Measurements from ENCODE around the gene TULP3.

The TULP3 gene

DNA sequence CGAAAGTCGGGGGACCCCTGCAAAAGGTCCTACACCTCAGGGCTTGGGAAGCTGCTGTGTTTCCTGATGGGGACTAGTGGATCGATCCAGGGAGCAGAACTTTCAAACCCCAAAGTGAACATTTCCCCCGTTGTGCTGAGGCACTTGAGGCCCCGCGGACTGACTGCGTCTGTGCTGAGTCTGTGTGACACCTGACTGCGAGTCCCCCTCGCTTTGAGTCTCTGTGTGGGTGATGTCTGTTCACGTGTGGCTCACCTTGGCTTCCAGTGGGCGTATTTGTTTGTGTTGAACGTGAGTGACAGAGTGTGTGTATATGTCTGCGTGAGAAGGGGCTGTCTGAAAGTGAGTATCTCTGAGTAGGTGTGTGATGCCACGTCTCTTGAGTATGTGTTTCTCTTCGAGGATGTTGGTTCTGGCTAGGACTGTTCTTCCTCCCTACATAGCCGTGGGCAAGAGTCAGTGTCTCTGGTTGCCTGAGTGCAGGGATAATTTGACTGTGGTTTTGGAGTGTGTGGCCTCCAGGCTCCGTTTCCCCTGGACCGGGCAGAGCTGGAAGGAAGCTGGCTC is 69.8 kb downstream of the TULP3 start:
- Mint-ChIP-seq H3K27me3 (ENCODE audit: low read depth) (peaks cover 58% of the 10 kb centered on the region), H3K4me1 (ENCODE audit: low read depth) (peaks cover 14% of the 10 kb centered on the region), H3K27ac (no peak overlapping the region), H3K9me3 (no peaks in the 10 kb centered on the region), H3K36me3 (ENCODE audit: low read depth) (peaks cover 3% of the 10 kb centered on the region), H3K4me3 (peak overlapping the region; percentile 71)

DNA sequence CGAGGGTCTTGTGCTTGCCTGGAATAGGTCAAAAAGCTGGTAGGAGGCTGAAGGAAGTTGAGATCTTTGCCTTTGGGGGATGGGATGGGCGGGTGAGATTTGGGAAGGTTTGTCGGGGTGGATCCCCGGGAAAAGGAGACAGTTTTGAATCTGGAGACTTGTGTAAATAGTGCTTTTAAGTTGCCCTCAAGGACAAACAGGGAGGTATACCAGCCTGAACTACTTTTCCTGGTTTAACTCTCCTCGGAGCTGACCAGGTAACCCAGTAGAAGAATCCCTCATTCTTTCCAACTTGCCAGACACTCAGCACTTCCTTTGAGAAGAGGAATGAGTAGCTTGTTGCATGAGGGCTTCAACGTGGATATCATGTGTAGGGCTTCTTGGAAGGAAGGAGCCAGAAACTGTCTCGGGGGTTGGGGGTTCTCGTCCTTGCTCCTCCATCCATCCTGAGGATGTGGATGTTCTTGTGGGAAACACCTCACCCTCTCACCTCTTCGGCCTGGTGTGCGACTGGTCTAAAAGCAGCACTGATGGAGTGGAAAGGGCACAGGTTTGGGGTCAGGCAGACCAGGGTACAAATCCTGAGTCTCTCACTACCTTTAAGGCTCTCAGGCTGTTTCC is 70.4 kb downstream of the TULP3 start:
- peaks cover 14% of the 10 kb centered on the region for H3K4me1 Mint-ChIP-seq (ENCODE audit: low read depth)
- no peak overlapping the region for H3K27ac Mint-ChIP-seq
- peaks cover 3% of the 10 kb centered on the region for H3K36me3 Mint-ChIP-seq (ENCODE audit: low read depth)
- no peaks in the 10 kb centered on the region for H3K9me3 Mint-ChIP-seq
- peaks cover 59% of the 10 kb centered on the region for H3K27me3 Mint-ChIP-seq (ENCODE audit: low read depth)
- peak overlapping the region; percentile 71 for H3K4me3 Mint-ChIP-seq

DNA sequence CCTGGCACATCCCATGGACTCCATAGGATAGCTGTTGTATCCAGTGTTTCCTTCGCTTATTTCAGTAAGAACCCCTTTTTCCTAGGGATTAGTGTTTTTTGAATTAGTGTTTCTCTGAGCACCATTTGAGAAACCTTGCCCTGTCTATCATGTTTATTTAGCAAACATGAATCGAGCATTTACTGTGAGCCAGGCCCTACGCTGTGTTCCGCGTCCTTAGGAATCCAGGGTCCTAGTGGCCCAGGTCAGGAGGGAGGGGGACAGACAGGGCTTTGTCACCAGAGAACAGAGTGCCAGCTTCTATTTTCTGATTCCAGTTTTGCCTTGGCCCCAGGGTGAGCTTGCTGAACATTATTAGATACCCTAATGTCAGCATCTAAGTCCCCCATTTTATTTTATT is 71.0 kb downstream of the TULP3 start:
- Mint-ChIP-seq H3K27ac (no peak overlapping the region), H3K4me3 (no peak overlapping the region), H3K36me3 (ENCODE audit: low read depth) (peaks cover 3% of the 10 kb centered on the region), H3K9me3 (no peaks in the 10 kb centered on the region), H3K27me3 (ENCODE audit: low read depth) (peaks cover 54% of the 10 kb centered on the region), H3K4me1 (ENCODE audit: low read depth) (peaks cover 14% of the 10 kb centered on the region)

DNA sequence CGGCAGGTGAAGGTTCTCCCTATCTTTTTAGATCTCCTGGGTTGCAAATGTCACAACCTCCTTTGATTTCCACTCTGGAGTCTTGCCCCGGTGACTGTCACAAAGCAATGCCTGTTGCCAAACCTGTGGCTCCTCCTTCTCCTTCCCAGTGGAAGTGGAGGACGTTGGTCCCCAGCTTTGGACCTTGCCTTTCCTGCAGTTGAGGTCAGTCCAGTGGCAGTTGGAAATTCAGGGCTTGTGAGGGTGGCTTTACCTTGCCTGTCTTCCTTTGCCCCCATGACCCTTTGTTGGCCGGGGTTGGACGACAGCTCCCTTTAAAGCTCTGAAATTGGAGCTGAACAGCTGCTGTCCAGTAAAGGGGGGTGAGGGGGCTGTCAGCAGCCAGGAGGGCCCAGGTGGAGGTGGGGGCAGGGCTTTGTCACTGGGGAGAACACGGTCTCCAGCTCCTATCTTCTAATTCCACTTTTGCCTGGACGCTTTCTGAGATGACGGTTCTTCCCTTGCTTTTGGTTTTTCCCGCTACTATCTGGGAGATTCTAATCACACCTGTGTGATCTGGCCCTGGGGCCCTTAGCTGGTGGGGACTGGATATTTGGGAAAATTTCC is 72.6 kb downstream of the TULP3 start:
- H3K9me3 Mint-ChIP-seq: no peaks in the 10 kb centered on the region
- peaks cover 3% of the 10 kb centered on the region for H3K36me3 Mint-ChIP-seq (ENCODE audit: low read depth)
- peaks cover 10% of the 10 kb centered on the region for H3K4me1 Mint-ChIP-seq (ENCODE audit: low read depth)
- H3K27ac Mint-ChIP-seq: no peak overlapping the region
- H3K4me3 Mint-ChIP-seq: no peak overlapping the region
- H3K27me3 Mint-ChIP-seq (ENCODE audit: low read depth): peaks cover 40% of the 10 kb centered on the region

DNA sequence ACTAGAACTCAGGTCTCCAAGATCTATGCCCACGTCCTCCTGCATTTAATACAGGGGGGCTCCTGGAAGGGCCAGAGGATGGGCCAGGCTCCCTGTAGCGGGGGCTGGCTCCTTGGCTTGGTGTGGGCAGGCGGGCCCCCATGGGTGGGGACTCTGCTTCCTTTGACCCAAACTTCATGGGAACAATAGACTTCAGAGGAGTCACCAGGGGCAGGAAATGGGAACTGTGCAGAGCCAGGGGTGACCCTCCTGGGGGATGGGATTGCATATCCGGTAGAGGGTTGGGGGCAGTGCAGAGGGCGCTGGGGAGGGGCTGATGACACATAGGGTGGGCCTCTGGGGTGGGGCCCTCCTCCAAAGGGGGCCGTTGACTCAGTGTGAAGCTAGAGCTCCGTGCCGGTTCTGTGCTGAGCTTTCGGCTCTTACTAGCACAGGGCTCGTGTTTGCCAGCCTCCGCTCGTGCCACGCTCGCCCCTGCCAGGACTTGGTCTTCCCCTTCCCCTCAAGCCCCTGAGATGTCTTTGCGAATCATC is 73.1 kb downstream of the TULP3 start:
- Mint-ChIP-seq H3K27me3 (ENCODE audit: low read depth) (peaks cover 36% of the 10 kb centered on the region), H3K27ac (no peak overlapping the region), H3K4me1 (ENCODE audit: low read depth) (peaks cover 8% of the 10 kb centered on the region), H3K9me3 (no peaks in the 10 kb centered on the region), H3K36me3 (ENCODE audit: low read depth) (peaks cover 3% of the 10 kb centered on the region), H3K4me3 (no peak overlapping the region)

GRCh38 chr12:2967651-2968050 is 77.0 kb downstream of the TULP3 start:
- Mint-ChIP-seq H3K27ac (no peak overlapping the region), H3K27me3 (ENCODE audit: low read depth) (peaks cover 14% of the 10 kb centered on the region), H3K9me3 (no peaks in the 10 kb centered on the region), H3K4me1 (ENCODE audit: low read depth) (no peaks in the 10 kb centered on the region), H3K36me3 (ENCODE audit: low read depth) (no peaks in the 10 kb centered on the region), H3K4me3 (no peak overlapping the region)

DNA sequence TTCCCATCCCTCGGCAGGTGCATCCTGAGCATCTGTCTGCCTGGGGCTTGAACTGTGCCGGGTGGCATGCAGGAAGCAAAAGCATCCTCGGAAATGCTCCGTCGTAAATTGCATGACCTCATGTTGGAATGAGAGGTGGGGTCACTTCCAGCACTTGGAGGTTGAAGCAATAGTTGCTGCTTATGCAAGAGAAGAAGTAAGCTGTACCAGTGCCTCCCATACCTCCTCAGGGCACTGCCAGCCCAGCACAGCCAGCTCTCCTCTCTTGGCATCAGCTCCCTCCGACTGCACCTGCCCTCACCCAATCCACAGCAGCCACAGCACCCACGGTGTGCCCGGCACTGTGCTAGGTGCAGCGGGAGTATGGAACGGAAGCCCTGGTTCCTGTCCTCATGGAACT is 80.1 kb downstream of the TULP3 start:
- peaks cover 4% of the 10 kb centered on the region for H3K27me3 Mint-ChIP-seq (ENCODE audit: low read depth)
- H3K27ac Mint-ChIP-seq: no peak overlapping the region
- H3K4me1 Mint-ChIP-seq (ENCODE audit: low read depth): no peaks in the 10 kb centered on the region
- no peaks in the 10 kb centered on the region for H3K36me3 Mint-ChIP-seq (ENCODE audit: low read depth)
- no peak overlapping the region for H3K4me3 Mint-ChIP-seq
- no peaks in the 10 kb centered on the region for H3K9me3 Mint-ChIP-seq

GRCh38 chr12:2973566-2973965 is 82.9 kb downstream of the TULP3 start:
- Mint-ChIP-seq H3K27me3 (ENCODE audit: low read depth) (no peaks in the 10 kb centered on the region), H3K9me3 (no peaks in the 10 kb centered on the region), H3K4me1 (ENCODE audit: low read depth) (no peaks in the 10 kb centered on the region), H3K4me3 (no peak overlapping the region), H3K36me3 (ENCODE audit: low read depth) (no peaks in the 10 kb centered on the region), H3K27ac (no peak overlapping the region)

GRCh38 chr12:2974560-2974971 is 83.9 kb downstream of the TULP3 start:
- no peak overlapping the region for H3K27ac Mint-ChIP-seq
- H3K27me3 Mint-ChIP-seq (ENCODE audit: low read depth): no peaks in the 10 kb centered on the region
- H3K4me3 Mint-ChIP-seq: no peak overlapping the region
- no peaks in the 10 kb centered on the region for H3K4me1 Mint-ChIP-seq (ENCODE audit: low read depth)
- no peaks in the 10 kb centered on the region for H3K36me3 Mint-ChIP-seq (ENCODE audit: low read depth)
- H3K9me3 Mint-ChIP-seq: no peaks in the 10 kb centered on the region

GRCh38 chr12:2976581-2976996 is 85.9 kb downstream of the TULP3 start:
- H3K4me3 Mint-ChIP-seq: no peak overlapping the region
- H3K4me1 Mint-ChIP-seq (ENCODE audit: low read depth): no peaks in the 10 kb centered on the region
- H3K27ac Mint-ChIP-seq: no peak overlapping the region
- H3K27me3 Mint-ChIP-seq (ENCODE audit: low read depth): no peaks in the 10 kb centered on the region
- no peaks in the 10 kb centered on the region for H3K9me3 Mint-ChIP-seq
- H3K36me3 Mint-ChIP-seq (ENCODE audit: low read depth): no peaks in the 10 kb centered on the region

DNA sequence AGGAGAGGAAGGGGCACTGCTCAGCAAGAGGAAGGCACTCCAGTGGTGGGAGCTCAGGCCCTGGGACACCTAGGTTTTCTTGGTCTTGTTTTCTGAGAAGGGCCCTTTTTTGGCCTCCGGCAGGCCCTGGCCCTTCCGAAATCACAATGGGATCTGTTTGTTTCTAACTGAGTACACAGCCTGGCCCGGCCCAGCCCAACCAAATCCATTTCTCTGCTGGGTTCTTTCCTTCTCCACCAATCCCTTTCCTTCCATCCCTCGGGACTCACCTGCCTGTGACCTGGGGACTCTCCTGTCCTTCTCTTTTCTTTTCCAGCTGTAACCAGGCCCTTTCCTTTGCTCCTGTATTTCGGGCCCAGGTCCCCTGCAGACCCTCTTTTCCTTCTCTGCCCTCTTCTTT is 87.1 kb downstream of the TULP3 start:
- Mint-ChIP-seq H3K27me3 (ENCODE audit: low read depth) (no peaks in the 10 kb centered on the region), H3K27ac (no peak overlapping the region), H3K36me3 (ENCODE audit: low read depth) (no peaks in the 10 kb centered on the region), H3K4me3 (no peak overlapping the region), H3K4me1 (ENCODE audit: low read depth) (no peaks in the 10 kb centered on the region), H3K9me3 (no peaks in the 10 kb centered on the region)

GRCh38 chr12:2979806-2980205 is 89.1 kb downstream of the TULP3 start:
- H3K36me3 Mint-ChIP-seq (ENCODE audit: low read depth): no peaks in the 10 kb centered on the region
- H3K4me1 Mint-ChIP-seq (ENCODE audit: low read depth): no peaks in the 10 kb centered on the region
- no peak overlapping the region for H3K4me3 Mint-ChIP-seq
- H3K27ac Mint-ChIP-seq: no peak overlapping the region
- H3K27me3 Mint-ChIP-seq (ENCODE audit: low read depth): no peaks in the 10 kb centered on the region
- H3K9me3 Mint-ChIP-seq: no peaks in the 10 kb centered on the region

GRCh38 chr12:2980630-2981029 is 89.9 kb downstream of the TULP3 start:
- Mint-ChIP-seq H3K27me3 (ENCODE audit: low read depth) (no peaks in the 10 kb centered on the region), H3K27ac (no peak overlapping the region), H3K36me3 (ENCODE audit: low read depth) (no peaks in the 10 kb centered on the region), H3K4me1 (ENCODE audit: low read depth) (no peaks in the 10 kb centered on the region), H3K4me3 (no peak overlapping the region), H3K9me3 (no peaks in the 10 kb centered on the region)

GRCh38 chr12:2982361-2982760 is 91.7 kb downstream of the TULP3 start:
- Mint-ChIP-seq H3K9me3 (no peaks in the 10 kb centered on the region), H3K27me3 (ENCODE audit: low read depth) (no peaks in the 10 kb centered on the region), H3K36me3 (ENCODE audit: low read depth) (no peaks in the 10 kb centered on the region), H3K27ac (no peak overlapping the region), H3K4me3 (no peak overlapping the region), H3K4me1 (ENCODE audit: low read depth) (no peaks in the 10 kb centered on the region)

DNA sequence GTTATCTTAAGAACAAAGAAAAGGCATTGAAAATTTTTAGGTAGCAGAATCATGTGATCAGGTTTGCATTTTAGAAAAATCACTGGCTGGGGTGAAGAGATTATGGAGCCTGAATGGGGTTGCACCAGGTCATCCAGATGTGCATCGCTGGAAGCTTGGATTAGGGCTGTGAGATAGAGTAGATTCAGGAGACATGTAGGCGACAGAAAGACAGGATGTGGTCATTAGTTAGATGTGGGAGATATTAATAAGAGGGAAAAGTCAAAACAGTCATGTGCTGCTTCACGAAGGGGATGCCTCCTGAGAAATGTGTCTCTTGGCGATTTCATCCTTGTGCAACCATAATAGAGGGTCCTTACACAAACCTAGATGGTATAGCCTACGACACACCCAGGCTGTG is 93.6 kb downstream of the TULP3 start:
- no peak overlapping the region for H3K4me3 Mint-ChIP-seq
- H3K27me3 Mint-ChIP-seq (ENCODE audit: low read depth): no peaks in the 10 kb centered on the region
- H3K36me3 Mint-ChIP-seq (ENCODE audit: low read depth): no peaks in the 10 kb centered on the region
- no peaks in the 10 kb centered on the region for H3K9me3 Mint-ChIP-seq
- H3K27ac Mint-ChIP-seq: no peak overlapping the region
- no peaks in the 10 kb centered on the region for H3K4me1 Mint-ChIP-seq (ENCODE audit: low read depth)
